Stimulated activated CD8-positive, alpha-beta memory T cell treated with anti-CD3 and anti-CD28 coated beads, Interleukin-4, amount 100 ng/mL, for 24 hours (primary cell): Measurements from ENCODE around the gene AREG.
"Not testable (repeated sequence)": the region's sequence is repeated elsewhere in the genome, so short reads cannot be mapped to it uniquely, and the experiment has no call there.

Source experiments
- DNase-seq: peaks from one replicate; pipeline ENCODE4 v3.0.0-alpha.2; 2020; ENCODE audit warnings: low read depth

AREG gene

GRCh38 chr4:74444891-74445642 is at the start of gene AREG:
Gene AREG (plus strand): TSS chr4:74445136. CDS start chr4:74445346, 210 bp downstream.
- DNase-seq, result peak; percentile 78

- no peak for DNase-seq
Observed at GRCh38 chr4:74395633-74396032, 49.3 kb upstream of the AREG start.

GRCh38 chr4:74397748-74398426 is 47.0 kb upstream of the AREG start:
- no peak for DNase-seq

- DNase-seq, result not testable (repeated sequence)
Observed at GRCh38 chr4:74398894-74399589, 45.9 kb upstream of the AREG start.

- DNase-seq, result no peak
Observed at GRCh38 chr4:74400395-74400794, 44.5 kb upstream of the AREG start.

GRCh38 chr4:74402692-74403456 is 42.1 kb upstream of the AREG start:
- DNase-seq, result no peak

GRCh38 chr4:74407891-74408290 is 37.0 kb upstream of the AREG start:
- DNase-seq, result no peak

GRCh38 chr4:74408639-74409038 is 36.3 kb upstream of the AREG start:
- no peak for DNase-seq

- no peak for DNase-seq
Observed at GRCh38 chr4:74410272-74410671, 34.7 kb upstream of the AREG start.

- DNase-seq, result no peak
Observed at GRCh38 chr4:74412225-74412624, 32.7 kb upstream of the AREG start.

GRCh38 chr4:74413265-74413664 is 31.7 kb upstream of the AREG start:
- DNase-seq, result no peak

GRCh38 chr4:74414149-74414809 is 30.7 kb upstream of the AREG start:
- no peak for DNase-seq

GRCh38 chr4:74415602-74416300 is 29.2 kb upstream of the AREG start:
- no peak for DNase-seq

GRCh38 chr4:74418063-74418670 is 26.8 kb upstream of the AREG start:
- DNase-seq, result no peak

GRCh38 chr4:74420863-74421262 is 24.1 kb upstream of the AREG start:
- no peak for DNase-seq

- DNase-seq, result no peak
Observed at GRCh38 chr4:74423104-74423503, 21.8 kb upstream of the AREG start.

GRCh38 chr4:74424111-74424510 is 20.8 kb upstream of the AREG start:
- no peak for DNase-seq

- no peak for DNase-seq
Observed at GRCh38 chr4:74426101-74426500, 18.8 kb upstream of the AREG start.

GRCh38 chr4:74428276-74428675 is 16.7 kb upstream of the AREG start:
- DNase-seq, result no peak

- no peak for DNase-seq
Observed at GRCh38 chr4:74431113-74431826, 13.7 kb upstream of the AREG start.
